ENCODE data around the gene MLST8.

- no peak for TF ChIP-seq CTCF (IDR thresholded peaks at IDR 0.05; ENCODE audit: control extremely low read depth in 1 of 3, insufficient read depth in 1 of 3, low read depth in 1 of 3, low read length in 3 of 3)
- TF ChIP-seq EZH2 (IDR thresholded peaks at IDR 0.05; ENCODE audit: low read depth, low read length, severe bottlenecking), result no peak
- TF ChIP-seq POLR2A (IDR thresholded peaks at IDR 0.05; ENCODE audit: control extremely low read depth in 1 of 2, low read depth in 2 of 2, low read length in 2 of 2), result no peak
- TF ChIP-seq CREB1 (IDR thresholded peaks at IDR 0.05), result no peak
- no peak for TF ChIP-seq PHF8 (conservative IDR thresholded peaks at IDR 0.05; ENCODE audit: low read depth, low read length)
- no peak for TF ChIP-seq RAD21 (IDR thresholded peaks at IDR 0.05 in 1 of 2, conservative IDR thresholded peaks at IDR 0.05 in 1 of 2; ENCODE audit: low read depth in 2 of 2, low read length in 2 of 2)
These were observed 41.9 kb upstream of the MLST8 start for GRCh38 chr16:2163211-2163881.

Measured in H1 (cell line).